ENCODE results near the gene MAP3K1. TPM values are rescaled to one million over a fixed set of nuclear protein-coding genes. Genes with fewer than 3 reads are reported as not detected.
A peak's percentile ranks its signal among the peaks of the same experiment; 100 is the strongest.
"Not testable (repeated sequence)": the region's sequence is repeated elsewhere in the genome, so short reads cannot be mapped to it uniquely, and the experiment has no call there.

Gene MAP3K1
- 10 to 100 TPM; 18.2 to 19.1 (median 18.6) TPM for total RNA-seq

DNA sequence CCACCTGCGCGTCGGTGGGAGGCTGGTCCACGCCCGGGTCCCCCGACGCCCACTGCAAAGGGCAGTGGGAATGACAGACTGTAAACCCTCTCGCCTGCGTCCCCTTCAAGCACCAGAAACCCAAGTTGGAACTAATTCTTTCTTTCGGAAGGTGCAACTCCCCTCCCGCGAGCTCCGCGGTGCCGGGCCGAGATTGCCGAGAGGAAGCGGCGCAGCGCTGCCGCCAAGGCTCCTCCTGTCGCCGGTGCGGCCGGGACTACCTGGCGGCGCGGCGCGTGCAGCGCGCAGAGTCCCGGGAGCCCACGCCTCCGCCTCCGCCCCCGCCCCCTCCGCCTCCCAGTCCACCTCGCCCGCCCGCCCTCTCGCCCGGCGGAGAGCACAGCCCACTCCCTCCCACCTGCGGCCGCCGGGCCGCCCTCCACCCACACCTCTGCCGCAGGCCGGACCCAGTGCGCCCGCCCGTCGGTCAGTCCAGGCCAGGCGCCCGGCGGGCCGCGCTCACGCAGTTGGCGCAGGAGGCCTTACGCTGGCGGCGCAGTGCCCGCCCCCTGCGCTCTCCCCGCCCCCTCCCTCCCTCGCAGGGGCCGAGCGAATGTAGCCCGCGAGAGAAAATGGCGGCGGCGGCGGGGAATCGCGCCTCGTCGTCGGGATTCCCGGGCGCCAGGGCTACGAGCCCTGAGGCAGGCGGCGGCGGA lies at the start of gene MAP3K1:
Gene MAP3K1, plus strand, starts transcription at position 587 of the 695 bp plus-strand sequence. Its CDS starts 25 bp downstream, at position 612.
- no peaks in the 10 kb centered on the region for H3K27me3 Mint-ChIP-seq (ENCODE audit: low read depth)
- no peaks in the 10 kb centered on the region for H3K36me3 Mint-ChIP-seq (ENCODE audit: insufficient read depth)
- peak within 1 kb of the TSS; percentile 94 for H3K4me3 Mint-ChIP-seq
- ATAC-seq (peak; percentile 63 to 68), DNase-seq (peak; percentile 74)
- no peaks in the 10 kb centered on the region for H3K9me3 Mint-ChIP-seq
- peaks cover 33% of the 10 kb centered on the region for H3K4me1 Mint-ChIP-seq (ENCODE audit: low read depth)

DNA sequence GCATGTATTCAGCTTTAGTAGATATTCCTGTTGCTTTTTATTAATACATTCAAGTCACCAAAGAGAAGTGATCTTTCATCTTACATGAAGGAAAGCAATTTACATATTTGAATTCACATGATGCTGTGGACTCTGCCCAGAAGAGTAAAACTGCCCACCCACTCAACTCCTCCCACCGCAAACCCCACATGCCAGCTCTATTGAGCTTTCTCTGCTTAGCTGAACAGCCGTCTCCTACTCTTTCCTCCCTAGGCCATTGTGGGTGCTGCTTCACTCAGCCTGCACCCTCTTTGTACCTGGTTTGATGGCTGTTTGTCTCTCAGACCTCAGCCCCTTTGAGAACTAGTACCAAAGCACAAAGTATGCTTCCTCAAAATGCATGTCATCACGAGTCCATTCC lies 48.4 kb upstream of the MAP3K1 start:
- Mint-ChIP-seq H3K27me3 (ENCODE audit: low read depth) (no peaks in the 10 kb centered on the region), H3K4me3 (no peak overlapping the region), H3K9me3 (no peaks in the 10 kb centered on the region), H3K36me3 (ENCODE audit: insufficient read depth) (no peaks in the 10 kb centered on the region), H3K4me1 (ENCODE audit: low read depth) (peaks cover 11% of the 10 kb centered on the region)
- DNase-seq, result no peak
- ATAC-seq, result no peak

DNA sequence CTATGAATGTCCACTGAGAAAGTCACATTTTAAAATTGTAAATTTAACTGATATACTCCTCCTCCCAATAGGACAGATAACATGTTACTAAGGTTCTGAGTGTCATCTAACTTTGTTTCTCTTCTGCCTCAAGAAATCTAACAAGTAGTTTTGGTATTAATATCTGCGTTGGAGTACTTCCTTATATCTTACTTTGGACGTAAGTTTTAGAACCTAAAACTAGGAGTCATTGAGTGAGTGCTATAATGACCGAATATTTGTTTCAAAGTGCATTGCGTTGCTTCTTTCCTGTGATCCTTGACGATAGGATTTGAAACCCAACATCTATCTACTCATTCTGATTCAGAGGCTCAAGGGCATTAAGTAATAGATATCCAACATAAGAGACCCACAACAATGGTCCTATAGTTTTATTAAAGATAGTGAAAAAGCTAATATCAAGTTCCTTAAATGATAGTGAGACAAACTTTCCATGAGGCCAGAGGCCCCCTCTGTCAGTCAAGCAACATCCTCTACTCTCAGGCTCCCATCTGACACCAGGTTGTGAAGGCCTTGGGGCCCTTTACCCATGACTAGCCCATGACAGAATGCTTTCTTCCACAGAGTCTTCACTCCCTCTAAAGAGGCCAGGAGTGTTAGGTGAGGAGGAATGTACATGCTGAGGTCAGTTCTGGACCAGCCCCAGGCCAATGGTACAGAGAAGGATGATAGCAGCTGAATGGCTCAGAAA lies 45.3 kb upstream of the MAP3K1 start:
- Mint-ChIP-seq H3K27me3 (ENCODE audit: low read depth) (no peaks in the 10 kb centered on the region), H3K9me3 (no peaks in the 10 kb centered on the region), H3K36me3 (ENCODE audit: insufficient read depth) (no peaks in the 10 kb centered on the region), H3K4me1 (ENCODE audit: low read depth) (peaks cover 2% of the 10 kb centered on the region), H3K4me3 (no peak overlapping the region)
- DNase-seq (no peak), ATAC-seq (no peak)

DNA sequence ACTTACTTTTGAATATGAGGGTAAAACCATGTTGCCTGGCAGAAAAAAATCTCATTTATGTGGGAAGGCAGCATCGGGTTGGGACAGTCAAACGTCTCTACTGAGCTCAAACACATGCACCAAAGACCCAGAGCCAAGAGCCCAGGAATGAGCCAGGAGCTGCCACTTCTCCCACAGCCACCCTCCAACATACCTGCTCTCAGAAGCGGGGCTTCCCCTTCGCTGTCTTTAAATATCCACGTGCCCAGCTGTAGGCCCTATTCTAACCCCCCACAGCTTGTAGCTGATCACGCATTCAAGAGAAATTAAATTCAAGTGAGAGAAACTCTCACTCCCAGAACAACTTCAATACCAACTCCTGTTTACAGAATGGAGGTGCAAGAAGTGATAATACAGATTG lies 42.6 kb upstream of the MAP3K1 start:
- H3K4me3 Mint-ChIP-seq, result no peak overlapping the region
- no peak for DNase-seq
- no peaks in the 10 kb centered on the region for H3K9me3 Mint-ChIP-seq
- H3K27me3 Mint-ChIP-seq (ENCODE audit: low read depth), result no peaks in the 10 kb centered on the region
- no peak for ATAC-seq
- no peaks in the 10 kb centered on the region for H3K36me3 Mint-ChIP-seq (ENCODE audit: insufficient read depth)
- H3K4me1 Mint-ChIP-seq (ENCODE audit: low read depth), result no peaks in the 10 kb centered on the region

DNA sequence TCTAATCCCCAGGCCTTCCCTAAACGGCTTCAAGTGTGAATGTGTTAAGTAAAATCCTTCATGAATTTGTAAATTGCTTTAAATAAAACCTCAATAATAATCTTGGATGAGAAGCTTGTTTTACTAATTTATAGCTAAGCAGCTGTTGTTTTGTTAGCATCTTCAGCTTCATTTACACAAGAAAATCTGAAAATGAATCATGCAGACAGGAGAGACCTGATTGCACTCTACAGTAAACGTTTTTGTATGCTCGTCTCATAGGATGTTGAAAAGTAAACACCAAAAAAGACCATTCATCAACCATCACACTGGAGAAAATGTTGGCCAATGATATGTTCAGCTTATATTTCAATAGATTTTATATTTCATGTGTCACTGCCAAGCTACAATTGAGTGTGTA lies 40.4 kb upstream of the MAP3K1 start:
- H3K4me1 Mint-ChIP-seq (ENCODE audit: low read depth), result no peaks in the 10 kb centered on the region
- H3K9me3 Mint-ChIP-seq, result no peaks in the 10 kb centered on the region
- H3K36me3 Mint-ChIP-seq (ENCODE audit: insufficient read depth), result no peaks in the 10 kb centered on the region
- no peaks in the 10 kb centered on the region for H3K27me3 Mint-ChIP-seq (ENCODE audit: low read depth)
- no peak overlapping the region for H3K4me3 Mint-ChIP-seq
- no peak for DNase-seq
- no peak for ATAC-seq

DNA sequence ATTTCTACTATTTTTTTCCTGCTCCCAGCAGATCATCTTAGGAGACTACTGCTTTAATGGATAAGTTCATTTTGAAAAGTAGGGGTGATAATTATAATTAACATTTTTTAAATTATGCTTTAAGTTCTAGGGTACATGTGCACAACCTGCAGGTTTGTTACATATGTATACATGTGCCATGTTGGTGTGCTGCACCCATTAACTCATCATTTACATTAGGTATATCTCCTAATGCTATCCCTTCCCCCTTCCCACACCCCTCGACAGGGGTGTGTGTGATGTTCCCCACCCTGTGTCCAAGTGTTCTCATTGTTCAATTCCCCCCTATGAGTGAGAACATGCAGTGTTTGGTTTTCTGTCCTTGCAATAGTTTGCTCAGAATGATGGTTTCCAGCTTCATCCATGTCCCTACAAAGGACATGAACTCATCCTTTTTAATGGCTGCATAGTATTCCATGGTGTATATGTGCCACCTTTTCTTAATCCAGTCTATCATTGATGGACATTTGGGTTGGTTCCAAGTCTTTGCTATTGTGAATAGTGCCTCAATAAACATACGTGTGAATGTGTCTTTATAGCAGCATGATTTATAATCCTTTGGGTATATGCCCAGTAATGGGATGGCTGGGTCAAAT lies 39.0 kb upstream of the MAP3K1 start:
- H3K4me3 Mint-ChIP-seq; ATAC-seq; DNase-seq; H3K9me3 Mint-ChIP-seq; H3K27me3 Mint-ChIP-seq (ENCODE audit: low read depth); H3K4me1 Mint-ChIP-seq (ENCODE audit: low read depth); H3K36me3 Mint-ChIP-seq (ENCODE audit: insufficient read depth): not testable (repeated sequence)

DNA sequence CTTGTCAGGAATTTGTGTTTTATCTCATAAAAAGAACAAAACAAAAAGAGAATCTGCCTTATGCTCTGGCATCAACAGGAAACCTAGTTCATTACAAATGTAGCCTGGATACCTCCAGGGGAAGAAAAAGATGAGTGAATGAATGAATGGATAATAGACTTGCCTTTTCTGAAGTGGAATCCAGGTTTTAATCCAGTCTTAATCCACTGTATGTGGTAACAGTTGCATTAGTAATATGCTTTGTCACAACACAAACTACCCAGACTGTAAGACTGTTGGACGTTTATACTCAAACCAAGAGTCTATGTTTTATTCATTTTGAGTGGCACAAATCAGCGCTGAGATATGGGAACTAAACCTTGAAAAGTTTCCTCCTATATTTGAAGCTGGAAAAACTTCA lies 32.1 kb upstream of the MAP3K1 start:
- no peak for DNase-seq
- ATAC-seq, result no peak
- H3K4me1 Mint-ChIP-seq (ENCODE audit: low read depth), result no peaks in the 10 kb centered on the region
- peaks cover 7% of the 10 kb centered on the region for H3K9me3 Mint-ChIP-seq
- no peaks in the 10 kb centered on the region for H3K27me3 Mint-ChIP-seq (ENCODE audit: low read depth)
- H3K36me3 Mint-ChIP-seq (ENCODE audit: insufficient read depth), result no peaks in the 10 kb centered on the region
- no peak overlapping the region for H3K4me3 Mint-ChIP-seq

DNA sequence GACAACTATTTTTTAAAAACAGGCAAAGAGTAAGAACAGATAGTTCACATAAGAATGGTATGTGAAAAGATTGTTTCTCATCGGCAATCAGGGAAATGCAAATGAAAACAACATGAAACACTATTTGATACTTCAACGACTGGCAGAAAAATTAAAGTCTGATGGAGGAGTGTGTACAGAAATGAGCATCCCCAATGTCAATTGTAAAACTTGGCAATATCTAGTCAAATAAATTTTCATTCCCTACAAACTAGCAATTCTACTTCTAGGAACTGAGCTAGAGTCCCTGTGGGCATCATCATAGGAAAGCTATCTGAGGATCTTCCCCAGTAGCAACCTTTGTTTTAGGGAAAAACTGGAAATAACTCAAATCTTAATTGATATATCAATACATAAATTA lies 29.0 kb upstream of the MAP3K1 start:
- ATAC-seq (no peak), DNase-seq (no peak)
- Mint-ChIP-seq H3K4me1 (ENCODE audit: low read depth) (peaks cover under 1% of the 10 kb centered on the region), H3K27me3 (ENCODE audit: low read depth) (no peaks in the 10 kb centered on the region), H3K4me3 (no peak overlapping the region), H3K9me3 (no peaks in the 10 kb centered on the region), H3K36me3 (ENCODE audit: insufficient read depth) (no peaks in the 10 kb centered on the region)

DNA sequence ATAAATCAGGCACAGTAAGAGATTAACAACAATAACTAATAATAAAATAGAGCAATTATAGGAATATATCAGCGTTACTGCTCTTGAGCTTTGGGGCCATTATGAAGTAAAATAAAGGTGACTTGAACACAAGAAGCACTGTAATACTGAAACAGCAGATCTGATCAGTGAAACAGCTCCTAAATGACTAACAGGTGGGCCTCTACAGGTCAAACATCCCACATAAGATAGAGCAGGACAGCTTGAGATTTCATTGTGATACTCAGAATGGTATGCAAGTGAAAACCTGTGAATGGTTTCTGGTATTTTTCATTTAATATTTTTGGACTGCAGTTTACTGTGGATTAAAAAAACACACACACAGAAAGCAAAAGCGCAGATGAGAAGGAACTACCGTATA lies 24.0 kb upstream of the MAP3K1 start:
- Mint-ChIP-seq H3K4me1 (ENCODE audit: low read depth) (peaks cover 5% of the 10 kb centered on the region), H3K4me3 (no peak overlapping the region), H3K9me3 (no peaks in the 10 kb centered on the region), H3K27me3 (ENCODE audit: low read depth) (peaks cover 2% of the 10 kb centered on the region), H3K36me3 (ENCODE audit: insufficient read depth) (no peaks in the 10 kb centered on the region)
- DNase-seq, result no peak
- ATAC-seq, result peak; percentile 82

DNA sequence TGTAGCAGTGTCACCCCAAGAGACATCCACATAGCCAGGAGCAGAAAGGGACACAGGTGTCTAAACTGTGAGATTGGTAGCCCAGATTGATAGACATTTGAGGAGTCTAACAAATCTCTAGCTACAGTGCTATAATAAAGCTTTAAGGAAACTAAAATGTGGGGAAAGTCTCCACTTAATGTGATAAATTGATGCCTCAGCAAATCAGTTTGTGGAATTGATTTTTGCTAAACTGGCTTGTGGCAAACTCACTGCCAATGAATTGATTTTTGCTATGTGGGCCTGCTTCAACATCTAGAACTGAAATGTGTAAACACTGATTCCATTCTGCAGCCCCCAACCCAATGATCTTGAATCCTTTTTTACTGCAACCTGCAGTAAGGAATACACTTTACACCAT lies 16.8 kb upstream of the MAP3K1 start:
- Mint-ChIP-seq H3K4me1 (ENCODE audit: low read depth) (peaks cover 3% of the 10 kb centered on the region), H3K9me3 (no peaks in the 10 kb centered on the region), H3K27me3 (ENCODE audit: low read depth) (peaks cover 2% of the 10 kb centered on the region), H3K4me3 (no peak overlapping the region), H3K36me3 (ENCODE audit: insufficient read depth) (no peaks in the 10 kb centered on the region)
- ATAC-seq, result no peak
- DNase-seq, result no peak

DNA sequence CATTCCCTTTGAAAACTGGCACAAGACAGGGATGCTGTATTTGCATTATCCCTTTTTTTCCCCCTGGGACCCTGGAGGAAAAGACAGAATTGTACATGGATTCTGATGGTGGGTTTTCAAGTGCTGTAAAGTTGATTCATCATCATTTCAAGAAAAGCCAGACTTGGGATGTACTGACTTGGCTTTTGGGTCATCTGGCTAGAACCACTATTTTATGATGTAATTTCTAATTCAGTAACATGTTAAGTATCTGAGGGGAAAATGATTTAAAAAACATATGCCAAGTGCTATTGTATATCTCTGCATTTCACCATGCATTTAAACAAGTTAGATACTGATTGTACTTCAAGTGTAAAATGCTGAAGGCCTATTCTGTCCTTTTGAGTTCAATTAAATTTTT lies 15.2 kb upstream of the MAP3K1 start:
- H3K4me3 Mint-ChIP-seq, result no peak overlapping the region
- ATAC-seq, result no peak
- no peaks in the 10 kb centered on the region for H3K9me3 Mint-ChIP-seq

DNA sequence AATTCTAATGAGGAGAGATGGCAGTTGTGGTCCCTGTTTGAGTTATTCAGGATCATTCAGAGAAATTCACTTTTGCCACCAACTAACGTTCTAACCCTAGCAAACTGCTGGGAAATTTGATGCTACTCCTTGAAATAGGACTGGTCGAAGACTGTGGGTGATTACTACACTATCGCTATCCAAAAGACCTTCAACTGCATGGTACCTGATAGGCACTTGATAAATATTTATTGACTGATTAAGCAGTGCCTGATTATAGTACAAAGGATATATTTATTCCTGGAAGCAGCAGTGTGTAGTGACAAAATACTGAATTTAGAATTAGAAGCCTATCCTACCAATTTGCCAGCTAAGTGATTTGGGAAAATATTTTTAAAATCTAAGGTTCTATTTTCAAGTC lies 14.1 kb upstream of the MAP3K1 start:
- Mint-ChIP-seq H3K4me3 (no peak overlapping the region), H3K27me3 (ENCODE audit: low read depth) (no peaks in the 10 kb centered on the region), H3K9me3 (no peaks in the 10 kb centered on the region), H3K36me3 (ENCODE audit: insufficient read depth) (no peaks in the 10 kb centered on the region), H3K4me1 (ENCODE audit: low read depth) (peaks cover 12% of the 10 kb centered on the region)
- ATAC-seq (no peak), DNase-seq (no peak)

More for the DNA sequence above, 15.2 kb upstream of the MAP3K1 start:
- H3K27me3 Mint-ChIP-seq (ENCODE audit: low read depth), result peaks cover 2% of the 10 kb centered on the region
- H3K36me3 Mint-ChIP-seq (ENCODE audit: insufficient read depth), result no peaks in the 10 kb centered on the region
- peaks cover 12% of the 10 kb centered on the region for H3K4me1 Mint-ChIP-seq (ENCODE audit: low read depth)
- DNase-seq, result no peak

DNA sequence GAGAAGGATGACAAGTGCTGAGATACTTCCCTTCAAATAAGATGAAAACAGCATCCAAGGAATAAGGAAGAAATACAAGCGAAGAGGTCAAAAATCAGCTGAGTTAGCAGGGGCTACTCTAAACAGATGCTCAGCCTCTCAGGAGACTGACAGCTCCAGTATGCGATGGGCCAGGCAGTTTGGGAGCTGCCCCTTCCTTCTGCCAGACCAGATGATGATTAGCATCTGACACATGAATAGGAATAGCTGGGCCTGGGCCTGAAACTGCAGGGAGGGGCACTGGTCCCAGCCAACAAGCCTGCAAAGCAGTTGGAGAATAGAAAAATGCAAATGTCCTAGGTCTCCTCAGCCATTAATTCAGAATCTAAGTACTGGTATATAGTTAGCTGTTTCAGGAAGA lies 13.1 kb upstream of the MAP3K1 start:
- no peak for ATAC-seq
- H3K9me3 Mint-ChIP-seq, result no peaks in the 10 kb centered on the region
- no peaks in the 10 kb centered on the region for H3K36me3 Mint-ChIP-seq (ENCODE audit: insufficient read depth)
- H3K4me3 Mint-ChIP-seq, result no peak overlapping the region
- no peak for DNase-seq
- H3K4me1 Mint-ChIP-seq (ENCODE audit: low read depth), result peaks cover 12% of the 10 kb centered on the region
- no peaks in the 10 kb centered on the region for H3K27me3 Mint-ChIP-seq (ENCODE audit: low read depth)

DNA sequence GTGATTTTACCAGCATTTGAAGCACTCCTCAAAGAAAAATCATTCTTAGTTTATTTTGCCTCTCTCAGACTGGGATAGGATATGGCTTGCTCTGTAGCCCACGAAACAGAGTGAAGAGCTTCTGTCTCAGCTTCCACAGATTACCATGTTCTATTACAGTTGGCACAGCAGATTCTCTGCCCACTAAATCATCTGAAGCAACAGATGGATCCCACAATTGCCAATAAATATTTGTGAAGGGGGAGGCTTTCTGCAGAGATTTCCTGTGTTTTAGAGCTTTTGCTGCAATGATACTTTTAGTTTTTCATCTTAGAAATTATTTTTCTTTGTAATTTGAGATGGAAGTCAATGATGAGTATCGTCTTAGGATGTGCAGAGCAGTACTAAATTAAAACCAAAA lies 12.3 kb upstream of the MAP3K1 start:
- Mint-ChIP-seq H3K27me3 (ENCODE audit: low read depth) (no peaks in the 10 kb centered on the region), H3K4me1 (ENCODE audit: low read depth) (peaks cover 12% of the 10 kb centered on the region), H3K4me3 (no peak overlapping the region), H3K9me3 (no peaks in the 10 kb centered on the region), H3K36me3 (ENCODE audit: insufficient read depth) (no peaks in the 10 kb centered on the region)
- no peak for ATAC-seq
- no peak for DNase-seq

DNA sequence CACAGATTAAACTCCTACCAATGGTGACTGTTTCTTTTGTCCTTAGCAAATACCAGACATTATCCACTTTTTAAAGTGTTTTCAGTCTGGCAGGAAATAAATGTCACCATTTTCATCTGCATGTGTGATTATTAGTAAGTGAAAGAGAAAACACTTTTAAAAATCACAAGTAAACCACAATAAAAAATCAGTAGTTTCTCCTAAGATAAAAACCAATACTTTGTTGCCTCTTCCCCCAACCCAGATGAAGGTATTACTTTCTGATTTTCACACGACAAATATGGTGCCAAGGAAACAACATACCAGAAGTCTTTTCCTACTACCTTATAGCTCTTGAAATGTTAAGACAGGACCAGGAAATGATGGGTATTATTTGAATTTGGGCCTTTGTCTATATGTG lies 11.5 kb upstream of the MAP3K1 start:
- no peaks in the 10 kb centered on the region for H3K36me3 Mint-ChIP-seq (ENCODE audit: insufficient read depth)
- H3K27me3 Mint-ChIP-seq (ENCODE audit: low read depth), result no peaks in the 10 kb centered on the region
- peaks cover 12% of the 10 kb centered on the region for H3K4me1 Mint-ChIP-seq (ENCODE audit: low read depth)
- ATAC-seq, result peak in 1 of 2 donors; percentile 27
- H3K9me3 Mint-ChIP-seq, result no peaks in the 10 kb centered on the region
- DNase-seq, result no peak
- no peak overlapping the region for H3K4me3 Mint-ChIP-seq
